ENCODE data around the gene PLBD1. TPM values are rescaled to one million over a fixed set of nuclear protein-coding genes. Genes with fewer than 3 reads are reported as not detected.

PLBD1 gene
- total RNA-seq, 2 experiments from 2014 or later: not detected

GRCh38 chr12:14589169-14590004 lies 21.7 kb upstream of the PLBD1 start:
- intact Hi-C loops (cut with micrococcal nuclease): no loop called here
- no peaks in the 10 kb centered on the region for H3K9me3 Mint-ChIP-seq
- H3K4me3 Mint-ChIP-seq: no peak overlapping the region
- no peaks in the 10 kb centered on the region for H3K27me3 Mint-ChIP-seq (ENCODE audit: low read depth)
- H3K36me3 Mint-ChIP-seq (ENCODE audit: low read depth): no peaks in the 10 kb centered on the region
- CTCF ChIA-PET: interaction anchor here (0.8 kb wide), 1 partner anchor 1148 kb away, joined by 5 read pairs; no protein-coding TSS in a partner anchor
- no peak for DNase-seq
- no peak overlapping the region for H3K27ac Mint-ChIP-seq
- no peaks in the 10 kb centered on the region for H3K4me1 Mint-ChIP-seq (ENCODE audit: low read depth)

- intact Hi-C loops (cut with micrococcal nuclease): no loop called here
- H3K36me3 Mint-ChIP-seq (ENCODE audit: low read depth): no peaks in the 10 kb centered on the region
- CTCF ChIA-PET: interaction anchor here (0.8 kb wide), 1 partner anchor 1149 kb away, joined by 5 read pairs; no protein-coding TSS in a partner anchor
- no peak overlapping the region for H3K4me3 Mint-ChIP-seq
- no peak for DNase-seq
- no peaks in the 10 kb centered on the region for H3K9me3 Mint-ChIP-seq
- H3K4me1 Mint-ChIP-seq (ENCODE audit: low read depth): no peaks in the 10 kb centered on the region
- no peaks in the 10 kb centered on the region for H3K27me3 Mint-ChIP-seq (ENCODE audit: low read depth)
- no peak overlapping the region for H3K27ac Mint-ChIP-seq
These were observed 20.9 kb upstream of the PLBD1 start for GRCh38 chr12:14588571-14588970.

DNA sequence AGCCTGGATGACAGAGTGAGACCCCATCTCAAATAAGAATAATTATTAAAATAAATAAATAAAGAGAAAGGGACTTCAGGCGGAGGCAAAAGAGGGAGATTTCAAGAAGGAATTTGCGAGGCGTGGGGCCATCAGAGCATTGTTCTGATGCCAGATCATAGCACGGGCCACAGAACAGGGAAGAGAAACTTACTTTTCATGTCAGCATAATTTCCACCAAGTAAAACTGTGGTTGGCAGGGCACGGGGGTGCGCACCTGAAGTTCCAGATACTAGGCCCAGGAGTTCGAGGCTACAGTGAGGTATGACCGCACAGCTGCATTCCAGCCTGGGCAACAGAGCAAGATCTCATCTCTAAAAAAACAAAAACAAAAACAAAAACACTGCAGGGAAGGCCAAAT lies 11.0 kb upstream of the PLBD1 start:
- Mint-ChIP-seq H3K27me3 (ENCODE audit: low read depth) (no peaks in the 10 kb centered on the region), H3K36me3 (ENCODE audit: low read depth) (no peaks in the 10 kb centered on the region), H3K9me3 (no peaks in the 10 kb centered on the region), H3K4me1 (ENCODE audit: low read depth) (peaks cover 12% of the 10 kb centered on the region), H3K27ac (no peak overlapping the region), H3K4me3 (no peak overlapping the region)
- intact Hi-C loops (cut with micrococcal nuclease): no loop called here
- DNase-seq: no peak
- CTCF ChIA-PET: no interaction called here

- Mint-ChIP-seq H3K27me3 (ENCODE audit: low read depth) (no peaks in the 10 kb centered on the region), H3K9me3 (no peaks in the 10 kb centered on the region), H3K36me3 (ENCODE audit: low read depth) (no peaks in the 10 kb centered on the region), H3K4me3 (no peak overlapping the region), H3K4me1 (ENCODE audit: low read depth) (peaks cover 12% of the 10 kb centered on the region), H3K27ac (no peak overlapping the region)
- DNase-seq: no peak
- CTCF ChIA-PET: no interaction called here
- intact Hi-C loops (cut with micrococcal nuclease): no loop called here
These were observed 9.7 kb upstream of the PLBD1 start for GRCh38 chr12:14577344-14577743.

DNA sequence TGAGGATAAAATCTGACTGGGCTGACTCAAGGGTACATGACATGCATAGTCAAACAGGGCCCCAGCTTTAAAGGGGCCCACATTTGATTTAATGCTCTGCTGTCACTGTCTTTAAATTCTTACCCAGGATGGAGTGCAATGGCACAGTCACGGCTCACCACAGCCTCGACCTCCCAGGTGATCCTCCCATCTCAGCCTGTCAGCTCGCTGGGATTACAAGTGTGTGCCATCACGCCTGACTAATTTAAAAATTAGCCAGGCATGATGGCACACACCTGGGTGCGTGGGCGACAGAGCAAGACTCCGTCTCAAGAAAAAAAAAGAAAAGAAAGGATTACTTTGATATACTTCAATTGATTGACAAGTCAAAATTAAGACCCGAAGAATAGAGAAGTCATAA lies 9.2 kb upstream of the PLBD1 start:
- H3K4me3 Mint-ChIP-seq: no peak overlapping the region
- no peaks in the 10 kb centered on the region for H3K36me3 Mint-ChIP-seq (ENCODE audit: low read depth)
- no peak overlapping the region for H3K27ac Mint-ChIP-seq
- CTCF ChIA-PET: no interaction called here
- intact Hi-C loops (cut with micrococcal nuclease): no loop called here
- no peaks in the 10 kb centered on the region for H3K27me3 Mint-ChIP-seq (ENCODE audit: low read depth)
- H3K4me1 Mint-ChIP-seq (ENCODE audit: low read depth): peaks cover 12% of the 10 kb centered on the region
- DNase-seq: no peak
- H3K9me3 Mint-ChIP-seq: no peaks in the 10 kb centered on the region

GRCh38 chr12:14575585-14575984 lies 7.9 kb upstream of the PLBD1 start:
- DNase-seq: no peak
- peaks cover 12% of the 10 kb centered on the region for H3K4me1 Mint-ChIP-seq (ENCODE audit: low read depth)
- peaks cover 4% of the 10 kb centered on the region for H3K27me3 Mint-ChIP-seq (ENCODE audit: low read depth)
- intact Hi-C loops (cut with micrococcal nuclease): no loop called here
- H3K36me3 Mint-ChIP-seq (ENCODE audit: low read depth): no peaks in the 10 kb centered on the region
- H3K9me3 Mint-ChIP-seq: no peaks in the 10 kb centered on the region
- H3K4me3 Mint-ChIP-seq: no peak overlapping the region
- CTCF ChIA-PET: no interaction called here
- H3K27ac Mint-ChIP-seq: no peak overlapping the region

GRCh38 chr12:14573118-14573517 lies 5.4 kb upstream of the PLBD1 start:
- Mint-ChIP-seq H3K36me3 (ENCODE audit: low read depth) (no peaks in the 10 kb centered on the region), H3K4me1 (ENCODE audit: low read depth) (peaks cover 12% of the 10 kb centered on the region), H3K27ac (no peak overlapping the region), H3K27me3 (ENCODE audit: low read depth) (peaks cover 10% of the 10 kb centered on the region), H3K9me3 (no peaks in the 10 kb centered on the region), H3K4me3 (no peak overlapping the region)
- DNase-seq: no peak
- intact Hi-C loops (cut with micrococcal nuclease): no loop called here
- CTCF ChIA-PET: no interaction called here

DNA sequence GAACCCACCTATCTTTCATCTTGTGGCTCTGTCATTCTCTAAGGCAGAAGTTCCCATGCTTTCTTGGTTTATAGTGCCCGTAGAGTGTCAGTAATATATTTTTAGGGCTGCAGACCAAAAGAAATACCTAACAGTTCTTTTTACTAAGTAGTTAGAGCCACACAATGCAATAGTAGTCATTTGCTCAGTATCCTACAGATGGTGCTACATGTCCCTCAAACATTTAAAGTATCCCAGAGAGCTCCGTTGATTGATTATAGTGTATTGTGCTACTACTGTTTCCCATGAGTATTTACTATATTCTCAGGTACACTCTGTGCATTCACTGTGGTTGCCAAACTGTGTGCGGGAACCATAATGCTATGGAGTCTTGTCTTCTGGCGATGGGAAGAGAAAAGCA lies 4.7 kb upstream of the PLBD1 start:
- Mint-ChIP-seq H3K9me3 (no peaks in the 10 kb centered on the region), H3K27ac (no peak overlapping the region), H3K27me3 (ENCODE audit: low read depth) (peaks cover 15% of the 10 kb centered on the region), H3K36me3 (ENCODE audit: low read depth) (no peaks in the 10 kb centered on the region), H3K4me1 (ENCODE audit: low read depth) (peaks cover 11% of the 10 kb centered on the region), H3K4me3 (no peak overlapping the region)
- CTCF ChIA-PET: no interaction called here
- intact Hi-C loops (cut with micrococcal nuclease): no loop called here
- DNase-seq: no peak

- no peaks in the 10 kb centered on the region for H3K36me3 Mint-ChIP-seq (ENCODE audit: low read depth)
- intact Hi-C loops (cut with micrococcal nuclease): no loop called here
- CTCF ChIA-PET: no interaction called here
- H3K27me3 Mint-ChIP-seq (ENCODE audit: low read depth): peaks cover 19% of the 10 kb centered on the region
- peaks cover 4% of the 10 kb centered on the region for H3K4me1 Mint-ChIP-seq (ENCODE audit: low read depth)
- DNase-seq: no peak
- no peaks in the 10 kb centered on the region for H3K9me3 Mint-ChIP-seq
- H3K27ac Mint-ChIP-seq: no peak overlapping the region
- no peak overlapping the region for H3K4me3 Mint-ChIP-seq
These were observed 4.1 kb upstream of the PLBD1 start for GRCh38 chr12:14571779-14572178.

DNA sequence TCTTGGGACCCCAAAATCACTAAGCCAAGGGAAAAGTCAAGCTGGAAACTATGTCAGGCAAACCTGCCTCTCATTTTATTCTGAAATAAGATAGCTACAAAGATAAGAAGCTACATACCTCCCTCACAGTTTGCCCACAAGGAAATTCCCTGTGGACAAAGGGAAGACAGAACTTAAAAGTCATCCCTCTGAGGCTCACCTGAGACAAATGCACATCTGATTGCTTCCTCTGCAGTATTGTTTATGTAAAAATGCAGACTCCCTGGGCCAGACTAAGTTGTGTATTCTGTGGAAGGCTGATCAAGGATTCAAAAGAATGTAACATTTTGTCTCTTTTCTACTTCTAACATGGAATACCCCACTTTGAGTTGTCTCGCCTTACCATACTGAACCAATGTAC lies 2.5 kb upstream of the PLBD1 start:
- CTCF ChIA-PET: interaction anchor here (0.9 kb wide), 1 partner anchor 333 kb away, joined by 3 read pairs; no protein-coding TSS in a partner anchor
- H3K27ac Mint-ChIP-seq: no peak overlapping the region
- no peak for DNase-seq
- peaks cover 3% of the 10 kb centered on the region for H3K4me1 Mint-ChIP-seq (ENCODE audit: low read depth)
- H3K36me3 Mint-ChIP-seq (ENCODE audit: low read depth): no peaks in the 10 kb centered on the region
- intact Hi-C loops (cut with micrococcal nuclease): no loop called here
- H3K9me3 Mint-ChIP-seq: no peaks in the 10 kb centered on the region
- peaks cover 28% of the 10 kb centered on the region for H3K27me3 Mint-ChIP-seq (ENCODE audit: low read depth)
- H3K4me3 Mint-ChIP-seq: no peak overlapping the region

GRCh38 chr12:14564336-14564959 lies 3.2 kb downstream of the PLBD1 start:
- H3K4me1 Mint-ChIP-seq (ENCODE audit: low read depth): peaks cover 13% of the 10 kb centered on the region
- CTCF ChIA-PET: no interaction called here
- H3K27me3 Mint-ChIP-seq (ENCODE audit: low read depth): peaks cover 25% of the 10 kb centered on the region
- no peak for DNase-seq
- H3K9me3 Mint-ChIP-seq: no peaks in the 10 kb centered on the region
- intact Hi-C loops (cut with micrococcal nuclease): no loop called here
- H3K36me3 Mint-ChIP-seq (ENCODE audit: low read depth): no peaks in the 10 kb centered on the region
- H3K27ac Mint-ChIP-seq: no peak overlapping the region
- H3K4me3 Mint-ChIP-seq: no peak overlapping the region

GRCh38 chr12:14563046-14563445 lies 4.6 kb downstream of the PLBD1 start:
- H3K9me3 Mint-ChIP-seq: no peaks in the 10 kb centered on the region
- CTCF ChIA-PET: no interaction called here
- H3K4me3 Mint-ChIP-seq: no peak overlapping the region
- intact Hi-C loops (cut with micrococcal nuclease): no loop called here
- H3K4me1 Mint-ChIP-seq (ENCODE audit: low read depth): peaks cover 14% of the 10 kb centered on the region
- no peak for DNase-seq
- H3K27ac Mint-ChIP-seq: no peak overlapping the region
- H3K27me3 Mint-ChIP-seq (ENCODE audit: low read depth): peaks cover 19% of the 10 kb centered on the region
- H3K36me3 Mint-ChIP-seq (ENCODE audit: low read depth): no peaks in the 10 kb centered on the region

DNA sequence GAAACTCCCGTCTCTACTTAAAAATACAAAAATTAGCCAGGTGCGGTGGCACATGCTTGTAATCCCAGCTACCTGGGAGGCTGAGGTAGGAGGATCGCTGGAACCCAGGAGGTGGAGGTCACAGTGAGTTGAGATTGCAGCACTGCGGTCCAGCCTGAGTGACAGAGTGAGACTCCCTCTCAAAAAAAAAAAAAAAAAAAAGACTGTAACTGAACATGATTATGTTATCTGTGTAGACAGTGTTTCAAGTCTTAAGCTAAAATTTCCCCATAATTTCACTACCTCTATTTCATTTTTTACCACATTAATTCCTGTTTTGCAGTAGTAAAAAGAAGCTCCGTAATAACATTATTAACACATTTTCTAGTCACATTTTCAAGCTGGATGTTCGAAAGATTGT lies 5.4 kb downstream of the PLBD1 start:
- no peak overlapping the region for H3K27ac Mint-ChIP-seq

More for the DNA sequence above, 5.4 kb downstream of the PLBD1 start:
- Mint-ChIP-seq H3K4me3 (no peak overlapping the region), H3K4me1 (ENCODE audit: low read depth) (peaks cover 13% of the 10 kb centered on the region), H3K9me3 (no peaks in the 10 kb centered on the region), H3K36me3 (ENCODE audit: low read depth) (no peaks in the 10 kb centered on the region), H3K27me3 (ENCODE audit: low read depth) (peaks cover 16% of the 10 kb centered on the region)
- no peak for DNase-seq
- intact Hi-C loops (cut with micrococcal nuclease): no loop called here
- CTCF ChIA-PET: no interaction called here

Measured in activated naive CD4-positive, alpha-beta T cell treated with anti-CD3 and anti-CD28 coated beads for 36 hours (primary cell).